GM21737 (cell line): ENCODE results near the gene INPPL1.
"Not testable (repeated sequence)": the region's sequence is repeated elsewhere in the genome, so short reads cannot be mapped to it uniquely, and the experiment has no call there.

Source experiments
- ATAC-seq: cut with Tn5 transposase; IDR thresholded peaks from one replicate; pipeline ENCODE4 v1.9.1; 2021; ENCODE audit warnings: mild to moderate bottlenecking, moderate library complexity; ENCODE audit not compliant: unreplicated experiment

INPPL1 gene

DNA sequence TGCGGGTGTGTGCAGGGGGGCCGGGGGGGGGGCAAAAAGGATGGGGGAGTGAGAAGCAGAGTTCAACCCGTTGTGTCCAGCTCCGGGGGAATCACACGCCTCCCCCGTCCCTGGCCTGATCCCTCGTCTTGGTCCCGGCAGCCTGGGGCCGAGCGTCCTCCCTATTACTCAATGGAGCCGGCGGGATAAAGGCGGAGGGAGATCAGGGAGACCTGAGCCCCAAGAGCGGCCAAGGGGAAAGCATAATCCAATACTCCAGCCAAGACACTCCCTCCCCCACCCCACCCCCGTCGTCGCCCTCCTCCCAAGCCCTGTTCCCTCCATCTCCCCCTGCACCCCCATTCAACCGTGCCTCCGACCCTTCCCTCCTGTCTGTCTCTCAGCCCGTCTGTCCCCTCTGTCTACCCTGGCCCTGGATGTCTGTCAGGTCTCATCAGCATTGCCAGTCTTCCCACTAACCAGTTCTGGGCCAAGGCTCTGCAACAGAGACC, 16.8 kb downstream of the INPPL1 start:
- no peak for ATAC-seq

GRCh38 chr11:72242141-72242540, 17.6 kb downstream of the INPPL1 start:
- no peak for ATAC-seq

- no peak for ATAC-seq
Measured at GRCh38 chr11:72243173-72244059, 18.8 kb downstream of the INPPL1 start.

- ATAC-seq: no peak
Measured at GRCh38 chr11:72244060-72244360, 19.4 kb downstream of the INPPL1 start, which contains the start of gene PHOX2A. Gene PHOX2A (minus strand): TSS chr11:72244176. CDS start chr11:72244004, 172 bp downstream.

DNA sequence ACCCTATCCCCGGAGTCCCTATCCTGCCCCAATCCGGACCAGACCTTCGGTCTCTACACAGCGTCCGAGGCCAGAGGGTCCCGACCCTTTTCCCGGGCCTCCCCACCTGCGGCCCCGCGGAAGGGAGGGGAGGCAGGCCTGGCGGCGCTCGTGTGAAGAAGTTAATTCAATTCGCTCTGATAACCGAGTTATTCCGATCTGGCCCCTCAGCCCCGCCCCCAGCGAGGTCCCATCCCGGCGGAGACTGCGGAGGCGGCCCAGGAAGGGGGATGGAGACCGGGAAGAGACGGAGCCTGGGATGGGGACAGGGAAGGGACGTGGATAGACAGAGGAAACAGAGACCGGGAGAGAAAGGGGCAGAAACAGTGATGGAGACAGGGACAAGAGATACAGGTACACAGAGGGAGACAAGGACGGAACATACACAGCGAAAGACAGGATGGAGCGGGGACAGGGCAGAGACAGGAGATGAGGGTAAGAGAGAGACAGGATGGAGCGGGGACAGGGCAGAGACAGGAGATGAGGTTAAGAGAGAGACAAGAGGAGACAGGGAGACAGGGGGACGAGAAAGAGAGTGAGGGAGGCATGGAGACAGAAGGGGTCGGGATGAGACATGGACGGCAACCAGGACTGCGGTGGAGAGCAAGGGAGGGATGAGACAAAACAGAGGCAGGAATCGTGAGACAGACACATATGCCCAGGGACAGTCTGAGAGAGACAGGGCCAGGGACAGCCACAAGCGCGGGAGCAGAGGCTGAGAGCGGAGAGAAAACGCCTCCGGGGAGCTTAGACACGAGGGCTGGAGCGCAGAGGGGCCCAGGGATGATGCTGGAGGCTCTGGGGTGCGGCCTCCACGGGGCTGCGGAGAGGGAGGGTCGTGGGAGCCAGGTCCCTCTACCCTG, 20.0 kb downstream of the INPPL1 start:
- no peak for ATAC-seq

DNA sequence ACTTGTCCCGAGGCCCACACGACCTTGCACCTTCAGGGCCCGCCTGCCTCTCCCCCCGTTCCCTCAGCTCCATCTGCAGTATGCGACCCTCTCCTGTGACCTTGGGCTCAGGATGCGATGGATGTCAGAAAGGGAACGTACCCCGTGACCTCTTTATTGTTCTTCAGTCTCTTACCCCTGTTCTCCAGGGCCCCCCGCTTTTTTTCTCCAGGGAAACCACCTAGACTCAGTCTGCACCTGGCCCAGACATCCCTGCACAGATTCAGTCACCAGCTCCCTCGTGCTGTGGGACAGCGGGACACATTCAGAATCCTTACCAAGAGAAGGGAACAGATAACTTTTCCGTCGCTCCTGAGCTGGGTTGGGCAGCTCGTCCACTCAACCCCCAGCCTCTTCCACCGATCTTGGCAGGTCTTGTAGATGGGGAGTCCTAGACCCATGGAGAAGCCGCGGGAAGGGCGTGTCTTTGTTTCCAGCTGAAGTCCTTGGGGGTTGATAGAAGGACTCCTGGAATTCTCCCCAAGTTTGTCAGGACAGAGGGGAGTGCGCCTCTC, 20.8 kb downstream of the INPPL1 start:
- ATAC-seq: no peak

GRCh38 chr11:72247584-72247983, 23.0 kb downstream of the INPPL1 start:
- ATAC-seq: no peak

DNA sequence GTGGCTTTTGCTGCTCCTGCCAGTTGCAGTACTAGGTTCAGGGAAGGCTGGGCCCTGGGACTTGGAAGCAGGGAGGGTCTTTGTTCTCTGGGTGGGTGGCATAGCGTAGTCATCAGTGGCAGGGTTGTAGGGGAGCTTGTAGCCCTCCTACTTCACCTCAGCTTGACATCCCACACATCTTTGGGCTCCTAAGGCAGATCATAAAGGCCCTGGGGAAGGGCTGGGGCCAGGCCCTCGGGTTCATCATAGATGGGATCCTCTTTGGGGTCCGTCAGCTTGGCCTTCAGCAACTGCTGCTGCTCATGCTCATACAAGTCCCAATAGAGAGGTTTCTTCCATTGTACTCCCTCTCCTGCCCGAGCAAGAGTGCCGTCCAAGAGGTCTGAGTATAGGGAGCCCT, 25.4 kb downstream of the INPPL1 start:
- no peak for ATAC-seq

DNA sequence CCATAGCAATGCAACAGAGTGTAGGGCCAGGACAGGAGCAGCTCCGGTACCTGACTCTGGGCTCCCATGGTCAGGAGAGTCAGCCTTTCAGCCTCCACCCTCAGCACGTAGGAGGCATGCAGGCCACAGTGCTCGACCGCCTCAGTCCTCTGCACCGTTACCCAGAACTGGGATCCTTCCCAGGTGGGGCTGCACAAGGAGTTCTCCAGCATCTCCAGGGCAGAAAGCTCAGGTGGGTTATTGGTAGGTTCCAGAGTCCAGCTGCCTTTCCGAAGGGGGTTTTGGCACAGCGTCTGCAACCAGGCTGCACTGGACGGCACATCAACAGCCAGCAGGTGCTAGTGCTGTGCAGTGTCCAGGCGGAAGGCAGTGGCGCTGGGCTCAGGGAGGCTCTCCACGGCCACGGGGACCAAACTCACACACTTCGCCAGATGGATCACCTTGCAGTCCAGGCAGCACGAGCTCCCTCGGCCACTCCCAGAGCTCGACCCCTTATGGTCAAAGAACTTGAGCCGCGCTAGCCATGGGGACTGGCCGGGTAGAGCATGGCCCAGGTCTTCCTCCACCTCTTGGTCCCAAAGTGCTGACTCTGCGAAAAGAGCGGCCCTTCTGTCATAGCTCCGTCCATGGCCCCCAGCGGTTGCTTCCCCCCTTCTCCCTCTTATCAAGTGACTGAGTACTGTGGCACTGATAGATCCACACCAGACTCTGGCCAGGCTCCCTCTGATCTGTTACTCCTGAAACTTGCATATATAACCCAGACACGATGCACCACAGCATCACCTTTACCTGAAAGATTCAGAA, 26.3 kb downstream of the INPPL1 start:
- ATAC-seq: no peak

DNA sequence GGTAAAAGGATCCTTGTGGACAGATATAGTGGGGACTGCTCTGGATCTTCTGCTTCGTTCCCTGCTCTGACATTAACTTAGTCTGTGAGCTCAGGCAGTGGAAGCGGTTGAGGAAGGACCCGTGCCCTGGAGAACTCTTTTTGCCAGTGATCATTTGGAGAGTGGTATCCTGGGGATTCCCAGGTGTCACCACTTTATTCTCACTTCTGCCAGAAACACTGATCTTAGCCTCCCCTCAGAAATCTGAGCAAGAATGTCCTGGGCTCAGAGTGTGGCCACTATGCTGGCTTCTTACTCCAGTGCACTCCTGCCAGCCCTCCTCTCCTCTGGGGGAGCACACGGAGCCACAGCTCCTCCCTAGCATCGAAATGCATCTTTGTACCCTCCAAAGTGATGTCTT, 27.0 kb downstream of the INPPL1 start:
- no peak for ATAC-seq

GRCh38 chr11:72253392-72253791, 28.8 kb downstream of the INPPL1 start:
- no peak for ATAC-seq

DNA sequence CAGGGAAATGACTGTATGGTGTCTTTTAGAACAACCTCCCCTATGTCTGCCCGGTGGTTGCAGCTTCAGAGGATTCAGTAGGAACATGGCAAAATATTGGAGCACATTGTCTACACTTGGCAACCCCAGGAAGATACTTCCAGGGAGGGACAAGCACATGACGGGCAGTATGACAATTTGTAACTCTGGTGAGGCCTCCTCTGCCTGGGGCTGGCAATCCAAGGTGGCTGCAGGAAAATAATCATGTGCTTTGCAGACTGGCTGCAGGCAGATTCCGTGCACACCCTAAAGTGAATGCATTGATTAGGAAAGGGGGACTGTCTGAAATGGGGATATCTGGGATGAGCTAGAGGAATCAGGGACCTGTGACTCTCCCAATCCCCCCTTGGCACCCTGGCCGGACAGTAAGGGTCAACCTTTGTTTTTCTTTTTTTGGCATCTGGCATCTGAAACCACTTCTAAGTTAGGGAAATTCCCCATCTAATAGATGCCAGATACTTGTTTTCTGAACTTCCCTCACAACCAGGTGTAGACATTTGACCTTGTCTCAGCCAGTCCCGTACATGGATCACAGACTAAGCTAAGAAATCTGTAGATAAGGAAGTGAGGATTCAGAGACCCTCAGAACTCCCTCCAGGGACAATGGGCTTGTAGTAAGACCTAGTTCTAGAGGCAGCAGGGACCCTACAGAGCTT, 29.9 kb downstream of the INPPL1 start:
- ATAC-seq: no peak

DNA sequence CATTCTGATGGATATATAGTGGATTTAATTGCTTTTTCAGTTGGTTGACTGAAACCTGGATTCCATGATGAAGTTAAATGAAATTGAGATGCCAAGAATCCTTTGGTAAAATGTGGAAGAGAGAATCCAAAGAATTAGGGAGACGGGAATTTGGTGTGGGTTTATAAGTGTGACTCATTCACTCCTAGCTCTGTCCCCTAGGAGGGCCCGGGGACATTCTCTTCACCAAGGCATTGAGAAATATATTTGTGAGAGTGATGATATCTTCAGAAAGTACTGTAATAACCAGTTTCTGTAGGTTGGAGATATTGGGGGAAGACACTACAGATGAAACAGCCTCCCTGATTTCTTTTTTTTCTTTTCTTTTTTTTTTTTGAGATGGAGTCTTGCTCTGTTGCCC, 33.0 kb downstream of the INPPL1 start:
- no peak for ATAC-seq

GRCh38 chr11:72259490-72259889, 34.9 kb downstream of the INPPL1 start:
- no peak for ATAC-seq

DNA sequence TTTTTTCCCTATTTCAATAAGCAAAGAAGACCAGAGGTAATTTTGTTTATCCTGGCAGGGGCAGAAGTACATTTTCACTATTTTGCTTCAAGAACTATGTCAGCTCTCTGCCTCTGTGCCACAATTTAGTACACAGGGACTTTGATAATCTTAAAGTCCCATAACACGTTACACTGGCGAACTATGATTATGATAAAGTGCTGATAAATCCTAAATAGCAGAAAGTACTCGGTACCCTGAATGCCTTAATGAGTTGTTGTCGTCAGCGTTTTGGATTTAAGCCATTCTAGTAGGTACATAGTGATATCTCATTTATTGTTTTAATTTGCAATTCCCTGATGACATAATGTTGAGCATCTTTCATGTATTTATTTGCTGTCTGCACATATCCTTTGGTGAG, 36.0 kb downstream of the INPPL1 start:
- ATAC-seq: no peak

DNA sequence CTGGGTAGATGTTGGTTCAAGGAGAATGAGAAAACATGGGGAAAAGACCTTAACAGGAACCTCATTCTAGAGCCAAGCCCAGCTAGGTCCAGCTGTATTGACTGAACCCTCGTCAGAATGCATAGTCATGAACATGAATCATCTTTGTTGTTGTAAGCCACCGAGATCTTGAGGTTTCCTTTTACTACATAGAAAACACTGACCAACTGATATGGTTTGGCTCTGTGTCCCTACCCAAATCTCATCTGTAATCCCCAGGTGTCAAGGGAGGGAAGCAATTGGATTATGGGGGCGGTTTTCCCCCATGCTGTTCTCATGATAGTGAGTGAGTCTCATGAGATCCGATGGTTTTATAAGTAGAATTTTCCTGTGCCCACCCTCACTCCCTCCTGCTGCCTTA, 38.8 kb downstream of the INPPL1 start:
- ATAC-seq: no peak

- ATAC-seq: no peak
Measured at GRCh38 chr11:72265951-72266350, 41.4 kb downstream of the INPPL1 start.

GRCh38 chr11:72266960-72267359, 42.4 kb downstream of the INPPL1 start:
- ATAC-seq: not testable (repeated sequence)

DNA sequence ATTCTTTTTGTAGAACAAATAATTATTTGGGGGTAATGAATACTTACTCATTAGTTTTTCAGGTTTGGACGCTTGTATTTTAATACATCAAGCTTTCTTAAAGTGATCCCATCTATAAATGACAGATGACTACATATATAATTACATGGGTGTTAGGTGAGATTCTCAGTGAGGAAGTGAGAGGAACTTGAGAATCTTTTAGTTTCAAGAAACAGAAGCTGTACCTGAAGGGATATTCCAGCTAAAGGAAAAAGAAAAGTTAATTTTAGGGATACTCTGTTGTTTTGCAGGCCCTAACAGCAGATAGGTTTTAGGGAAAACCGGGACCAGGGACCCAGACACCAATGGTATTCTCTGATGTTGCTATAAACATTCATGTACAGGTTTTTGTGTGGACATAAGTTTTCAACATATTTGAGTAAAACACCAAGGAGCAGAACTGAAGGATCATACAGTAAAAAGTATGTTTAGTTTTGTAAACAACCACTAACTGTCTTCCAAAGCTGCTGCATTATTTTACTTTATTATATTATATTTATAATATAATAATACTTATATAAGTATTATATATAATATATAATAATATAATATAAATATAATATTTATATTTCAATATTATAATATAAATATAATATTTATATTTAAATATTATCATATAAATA, 43.5 kb downstream of the INPPL1 start:
- no peak for ATAC-seq

GRCh38 chr11:72271980-72272379, 47.4 kb downstream of the INPPL1 start:
- no peak for ATAC-seq
